ENCODE data around the gene ARL8B.
"Not testable (repeated sequence)": the region's sequence is repeated elsewhere in the genome, so short reads cannot be mapped to it uniquely, and the experiment has no call there.

Gene ARL8B

GRCh38 chr3:5122030-5122740 lies at the start of gene ARL8B:
TSS of gene ARL8B (plus strand) at chr3:5122292. CDS start at chr3:5122466, 174 bp downstream.
- DNase-seq, result peak; percentile 56

DNA sequence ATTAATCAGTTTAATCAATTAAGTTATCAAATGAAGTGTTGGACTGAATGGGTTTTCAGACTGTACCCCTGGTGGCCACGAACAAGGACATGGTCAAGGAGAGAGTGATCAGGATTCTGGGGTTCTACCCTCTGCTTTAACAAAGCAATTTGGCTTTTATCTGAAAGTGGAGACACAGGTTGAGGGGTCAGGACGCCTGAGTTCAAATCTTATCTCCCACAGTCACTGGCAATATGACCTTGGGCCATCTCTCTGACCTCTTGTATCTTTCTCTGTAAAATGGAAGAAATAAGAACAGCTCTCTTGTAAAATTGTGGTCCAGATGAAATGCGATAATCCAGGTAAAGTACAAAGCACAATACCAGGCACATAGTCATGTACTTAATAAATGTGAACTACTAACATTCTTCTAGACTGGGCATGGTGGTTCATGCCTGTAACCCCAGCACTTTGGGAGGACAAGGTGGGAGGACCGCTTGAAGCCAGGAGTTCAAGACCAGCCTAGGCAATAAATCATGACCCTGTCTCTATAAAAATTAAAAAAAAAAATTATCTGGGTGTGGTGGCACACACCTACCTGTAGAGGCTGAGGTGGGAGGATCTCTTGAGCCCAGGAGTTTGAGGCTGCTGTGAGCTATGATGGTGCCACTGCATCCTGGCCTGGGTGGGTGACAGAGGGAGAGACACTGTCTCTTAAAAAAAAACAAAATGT lies 48.6 kb upstream of the ARL8B start:
- DNase-seq, result no peak

DNA sequence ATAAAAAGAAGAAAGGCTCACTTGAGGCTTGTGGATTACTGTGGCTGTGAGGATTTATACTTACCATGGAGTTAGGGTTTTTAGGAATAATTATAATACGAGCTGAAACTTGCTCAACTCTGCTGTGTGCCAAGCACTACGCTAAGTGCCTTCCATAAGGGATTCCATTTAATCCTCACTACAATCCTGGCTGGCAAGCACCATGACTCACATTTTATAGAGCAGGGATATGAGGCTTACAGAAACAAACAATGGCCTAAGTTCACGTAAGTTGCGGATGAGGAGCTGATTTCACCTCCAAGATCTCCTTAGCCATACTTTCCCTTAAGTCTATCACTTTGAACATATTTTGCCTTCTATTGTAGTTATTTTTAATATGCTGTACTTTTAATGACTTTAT lies 43.9 kb upstream of the ARL8B start:
- DNase-seq, result no peak

DNA sequence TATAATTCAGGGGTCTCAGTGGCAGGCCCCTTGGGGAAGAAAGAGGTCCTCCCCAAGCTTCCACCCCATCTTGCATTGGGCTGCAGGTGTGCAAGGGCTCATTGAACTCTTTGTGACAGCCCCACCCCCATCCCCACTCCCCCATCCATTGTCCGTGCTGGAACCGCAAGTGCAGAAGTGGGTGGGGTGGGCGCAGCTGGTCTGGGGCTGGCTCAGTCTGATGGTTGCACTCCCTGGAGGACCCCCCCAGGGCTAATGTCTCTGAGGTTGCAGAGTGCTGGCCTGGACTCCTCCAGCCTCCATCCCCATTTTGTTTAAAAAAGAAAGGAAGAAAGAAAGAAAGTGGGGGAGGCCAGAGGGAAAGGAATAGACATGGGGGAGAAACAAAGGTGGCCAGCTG lies 42.3 kb upstream of the ARL8B start:
- DNase-seq, result no peak

GRCh38 chr3:5080779-5081550 lies 41.1 kb upstream of the ARL8B start:
- DNase-seq, result no peak

- DNase-seq, result not testable (repeated sequence)
Measured at GRCh38 chr3:5081973-5082788, 39.9 kb upstream of the ARL8B start.

DNA sequence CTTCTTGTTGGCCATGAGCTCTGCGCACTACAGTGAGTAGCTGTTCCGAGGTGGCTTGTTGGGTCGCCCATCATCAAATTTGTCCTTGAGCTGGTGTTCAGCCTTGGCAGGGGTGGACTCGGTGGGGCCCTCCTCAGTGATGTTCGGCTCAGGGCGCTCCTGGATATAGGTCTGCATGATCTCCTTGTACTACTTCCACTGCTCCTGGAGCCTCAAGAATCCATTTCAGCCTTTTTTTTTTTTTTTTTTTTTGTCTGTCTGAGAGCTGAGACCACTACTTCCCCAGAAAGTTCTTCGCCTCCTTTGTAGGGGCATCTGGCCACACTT lies 39.3 kb upstream of the ARL8B start:
- no peak for DNase-seq

DNA sequence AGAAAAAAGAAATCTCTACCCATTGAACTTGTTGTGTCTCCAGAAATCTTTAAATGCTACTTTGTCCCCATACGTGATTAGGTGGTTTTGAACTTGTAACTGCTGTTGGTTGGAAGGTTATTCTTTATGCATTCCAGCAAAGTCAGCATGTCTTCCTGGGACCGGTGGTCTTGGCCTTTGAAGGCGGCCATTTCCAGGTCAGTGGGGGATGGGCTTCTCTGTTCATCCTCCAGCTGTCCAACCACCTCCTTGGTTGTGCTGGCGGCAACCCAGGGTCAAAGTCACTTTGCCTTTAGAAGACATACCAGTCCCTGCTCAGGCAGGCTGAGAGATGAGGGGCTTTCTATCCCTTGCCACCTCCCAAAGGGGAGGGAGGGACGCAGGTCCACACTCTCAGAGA lies 37.9 kb upstream of the ARL8B start:
- no peak for DNase-seq

- no peak for DNase-seq
Measured at GRCh38 chr3:5086708-5087107, 35.4 kb upstream of the ARL8B start.

- no peak for DNase-seq
Measured at GRCh38 chr3:5087209-5087608, 34.9 kb upstream of the ARL8B start.

GRCh38 chr3:5090197-5090596 lies 31.9 kb upstream of the ARL8B start:
- DNase-seq, result no peak

GRCh38 chr3:5092018-5092417 lies 30.1 kb upstream of the ARL8B start:
- no peak for DNase-seq

- no peak for DNase-seq
Measured at GRCh38 chr3:5093731-5094130, 28.4 kb upstream of the ARL8B start.

DNA sequence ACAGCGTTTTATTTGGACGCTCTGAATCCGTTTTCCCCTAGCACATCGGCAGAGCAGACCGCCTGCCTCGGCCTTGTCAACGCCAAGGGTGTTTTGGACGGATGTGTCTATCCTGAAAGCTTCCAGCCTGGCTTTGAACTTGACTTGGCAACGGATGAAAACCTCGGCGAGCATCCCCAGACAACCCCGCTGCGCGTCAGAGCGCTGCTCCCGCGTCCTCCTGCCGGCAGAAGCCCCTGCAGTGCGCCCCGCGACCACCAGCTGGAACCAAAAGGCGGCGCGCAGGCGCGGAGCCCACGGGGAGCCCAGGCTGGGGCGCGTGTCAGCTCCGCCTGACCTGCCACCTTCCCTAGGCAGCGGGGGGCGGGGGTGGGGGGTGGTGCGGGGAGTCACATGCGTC lies 26.2 kb upstream of the ARL8B start:
- no peak for DNase-seq

DNA sequence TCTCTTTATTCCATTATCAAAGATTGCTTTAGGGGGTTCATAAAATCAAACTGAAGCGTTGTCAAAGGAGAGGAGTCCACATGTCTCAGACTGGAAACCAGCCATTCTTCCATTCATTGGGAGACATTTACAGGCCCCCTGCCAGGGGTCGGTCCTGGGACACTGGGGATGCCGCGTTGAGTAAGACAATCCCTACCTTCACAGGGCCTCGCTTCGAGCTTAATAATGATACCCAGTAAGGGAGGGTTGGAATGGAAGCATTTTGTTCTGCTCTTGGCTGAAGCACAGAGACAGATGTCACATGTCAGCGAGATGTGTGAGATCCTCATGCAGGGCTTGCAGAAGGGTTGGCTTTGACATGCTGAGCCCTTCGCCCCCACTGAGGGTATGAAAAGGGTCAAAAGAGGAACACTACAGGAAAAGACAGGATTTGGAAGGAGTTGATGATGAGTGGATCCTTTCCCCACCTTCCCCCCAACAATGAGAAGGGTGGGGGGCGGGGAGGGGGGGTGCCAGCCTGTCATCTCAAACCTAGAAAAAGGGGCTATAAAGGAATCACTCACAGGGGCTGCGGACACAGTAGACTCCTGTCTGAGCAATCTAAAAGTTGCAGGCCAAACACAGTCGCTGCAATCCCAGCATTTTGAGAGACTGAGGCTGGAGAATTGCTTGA lies 25.6 kb upstream of the ARL8B start:
- DNase-seq, result no peak

DNA sequence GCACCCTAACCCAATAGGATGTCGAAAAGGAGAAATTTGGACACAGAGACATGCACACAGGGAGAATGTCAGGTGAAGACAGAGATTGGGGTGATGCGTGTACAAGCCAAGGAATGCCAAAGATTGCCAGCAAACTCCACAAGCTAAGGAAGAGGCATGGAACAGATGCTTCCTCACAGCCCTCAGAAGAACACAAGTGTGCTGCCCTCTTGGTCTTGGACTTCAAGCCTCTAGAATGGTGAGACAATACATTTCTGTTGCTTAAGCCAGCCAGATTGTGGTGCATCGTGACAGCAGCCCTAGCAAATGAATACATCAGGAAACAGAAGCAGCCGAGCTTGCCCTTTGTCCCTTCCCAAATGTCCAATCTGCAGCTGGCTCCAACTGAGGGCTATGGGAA lies 23.7 kb upstream of the ARL8B start:
- DNase-seq, result no peak

DNA sequence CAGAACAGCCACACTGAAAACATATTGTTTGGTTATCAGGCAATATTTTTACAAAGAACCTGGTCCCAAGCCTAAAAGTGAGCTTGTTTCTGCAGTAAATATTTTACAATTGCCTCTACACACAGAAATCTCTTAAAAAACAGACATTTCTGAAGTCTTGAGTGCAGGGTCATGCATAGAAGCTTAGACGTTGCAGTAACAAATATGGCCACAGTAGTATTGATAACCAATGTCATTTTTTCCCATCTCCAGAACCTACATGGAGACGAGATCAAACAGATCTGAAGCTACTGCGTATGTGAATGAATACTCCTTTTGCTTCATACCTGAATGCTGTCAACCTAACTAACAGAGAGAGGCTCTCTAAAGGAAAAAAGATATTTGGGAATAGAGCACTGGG lies 19.6 kb upstream of the ARL8B start:
- no peak for DNase-seq

DNA sequence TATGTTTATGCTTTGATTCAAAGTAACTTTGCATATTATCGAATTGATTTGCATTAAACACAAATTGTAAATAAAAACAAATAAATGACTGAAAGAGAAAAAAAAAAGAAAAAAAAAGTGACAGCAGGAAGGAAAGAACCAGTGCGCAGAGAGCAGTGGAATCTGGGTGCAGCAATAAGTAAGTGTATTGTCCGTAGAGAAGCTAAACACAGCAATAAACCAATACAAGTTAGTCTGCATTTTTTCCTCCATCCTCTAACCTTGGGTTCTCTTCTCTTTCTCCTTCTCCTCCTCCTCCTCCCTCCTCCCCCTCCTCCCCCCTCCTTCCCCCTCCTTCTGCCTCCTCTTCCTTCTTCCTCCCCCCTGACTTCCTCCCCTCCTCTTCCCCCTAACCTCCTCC lies 18.3 kb upstream of the ARL8B start:
- DNase-seq, result no peak

GRCh38 chr3:5105050-5105449 lies 17.0 kb upstream of the ARL8B start:
- no peak for DNase-seq

- not testable (repeated sequence) for DNase-seq
Measured at GRCh38 chr3:5106371-5106770, 15.7 kb upstream of the ARL8B start.

- DNase-seq, result not testable (repeated sequence)
Measured at GRCh38 chr3:5106933-5107334, 15.2 kb upstream of the ARL8B start.

DNA sequence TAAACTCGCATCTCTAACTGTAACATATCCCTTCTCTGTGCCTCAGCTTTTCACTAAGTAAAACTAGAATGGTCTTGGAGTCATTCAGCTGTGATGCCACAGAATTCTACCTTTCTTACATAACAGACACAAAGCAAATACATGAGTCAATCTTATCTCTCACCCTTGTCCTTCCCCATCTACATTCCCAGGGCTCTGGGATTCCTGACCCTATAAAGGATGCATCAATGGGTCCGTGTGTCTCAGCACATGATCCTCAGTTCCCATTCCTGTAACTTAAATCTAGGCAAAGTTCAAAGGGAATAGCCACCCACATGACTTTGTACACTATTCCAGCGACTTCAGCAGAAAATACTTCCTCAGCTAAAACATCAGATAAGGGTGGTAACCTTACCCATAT lies 11.8 kb upstream of the ARL8B start:
- DNase-seq, result no peak

GRCh38 chr3:5112043-5112442 lies 10.0 kb upstream of the ARL8B start:
- DNase-seq, result no peak

All from NCI-H524 treated with DMSO at 0.1 percent for 48 hours (cell line).